IMR-90 (cell line): Measurements from ENCODE around the gene SH3BP4. TPM values are rescaled to one million over a fixed set of nuclear protein-coding genes. Genes with fewer than 3 reads are reported as not detected.

Source experiments
- ATAC-seq: fragments of 200-7000 bp; cut with Tn5 transposase; 2 replicates; pipeline ENCODE4 v1.9.1; 2020; ENCODE audit warnings: low read depth, mild to moderate bottlenecking, moderate library complexity
- BruUV-seq: library from RNA; stranded (reverse); fragments of 400-500 nt; replicated peaks from 2 replicates; lab custom pipeline; 2021; lab: Mats Ljungman, UMichigan
- CTCF ChIA-PET: fragments of 300-600 bp; formaldehyde crosslinking; extraction: SDS; loops from one replicate; lab custom pipeline; 2021; ENCODE audit warnings: antibody characterized with exemption; lab: Yijun Ruan, JAX
- POLR2A ChIA-PET: fragments of 300-600 bp; sonication (Branson Sonifier 250); formaldehyde crosslinking; loops from one replicate; lab custom pipeline; 2022; ENCODE audit warnings: antibody characterized with exemption; ENCODE audit not compliant: unreplicated experiment; lab: Charles Lee
- DNase-seq: peaks from one replicate; pipeline ENCODE4 v3.0.0; 2013
- H2AFZ ChIP-seq: replicated peaks from 2 replicates; pipeline ENCODE3; 2013; ENCODE audit warnings: low read length, mild to moderate bottlenecking; ENCODE audit not compliant: poor library complexity
- H2AK5ac ChIP-seq: 2 replicates; pipeline ENCODE4 v1.6.1; 2013; ENCODE audit warnings: low read depth, low read length, inconsistent platforms
- H2AK9ac ChIP-seq: replicated peaks from 2 replicates; pipeline ENCODE3; 2013; ENCODE audit warnings: mild to moderate bottlenecking, low read depth, low read length, moderate library complexity; ENCODE audit not compliant: poor library complexity
- H2BK120ac ChIP-seq: 2 replicates; pipeline ENCODE4 v1.6.1; 2013; ENCODE audit warnings: low read depth, low read length, inconsistent platforms
- H2BK15ac ChIP-seq: 3 replicates; pipeline ENCODE4 v1.6.1; 2013; ENCODE audit warnings: low read depth, low read length, inconsistent platforms
- H2BK20ac ChIP-seq: 2 replicates; pipeline ENCODE4 v1.6.1; 2013; ENCODE audit warnings: low read depth, mild to moderate bottlenecking, inconsistent platforms, low read length, moderate library complexity
- H2BK5ac ChIP-seq: 2 replicates; pipeline ENCODE4 v1.6.1; 2013; ENCODE audit warnings: mild to moderate bottlenecking, low read depth, low read length, inconsistent platforms; ENCODE audit not compliant: poor library complexity, severe bottlenecking
- H3K14ac ChIP-seq: replicated peaks from 2 replicates; pipeline ENCODE4 v1.6.1; 2013; ENCODE audit warnings: low read depth, low read length, inconsistent platforms
- H3K18ac ChIP-seq: 2 replicates; pipeline ENCODE4 v1.6.1; 2013; ENCODE audit warnings: low read depth, low read length, control low read depth
- H3K23ac ChIP-seq: 2 replicates; pipeline ENCODE4 v1.6.1; 2013; ENCODE audit warnings: low read depth, low read length, inconsistent platforms
- H3K27ac ChIP-seq: 2 replicates; pipeline ENCODE4 v1.5.1; 2013; ENCODE audit warnings: mild to moderate bottlenecking, control low read depth, low read length; ENCODE audit not compliant: insufficient read depth
- H3K27me3 ChIP-seq: 2 replicates; pipeline ENCODE4 v1.6.1; 2013; ENCODE audit warnings: low read length; ENCODE audit not compliant: control insufficient read depth, insufficient read depth
- H3K36me3 ChIP-seq: 2 replicates; pipeline ENCODE4 v1.6.1; 2013; ENCODE audit warnings: low read length, mixed read lengths; ENCODE audit not compliant: control insufficient read depth, insufficient read depth
- H3K4ac ChIP-seq: 2 replicates; pipeline ENCODE4 v1.6.1; 2013; ENCODE audit warnings: low read depth, low read length, inconsistent platforms
- H3K4me1 ChIP-seq: 2 replicates; pipeline ENCODE4 v1.6.1; 2013; ENCODE audit warnings: low read length, mixed read lengths; ENCODE audit not compliant: control insufficient read depth, insufficient read depth
- H3K4me2 ChIP-seq: 2 replicates; pipeline ENCODE4 v1.6.1; 2013; ENCODE audit warnings: low read depth, mild to moderate bottlenecking, control low read depth, low read length, moderate library complexity
- H3K4me3 ChIP-seq: 2 replicates; pipeline ENCODE4 v1.5.1; 2013; ENCODE audit warnings: low read depth, mild to moderate bottlenecking, control low read depth, low read length, moderate library complexity; ENCODE audit not compliant: insufficient read depth
- H3K56ac ChIP-seq: 2 replicates; pipeline ENCODE4 v1.6.1; 2013; ENCODE audit warnings: low read length, inconsistent platforms; ENCODE audit not compliant: insufficient read depth; ENCODE audit errors: extremely low read depth
- H3K79me1 ChIP-seq, 2 experiments: 2 replicates each; pipeline ENCODE4 v1.6.1; 2013; ENCODE audit warnings: low read length in 2 of 2, inconsistent platforms in 1 of 2, low read depth in 1 of 2
- H3K9ac ChIP-seq: 2 replicates; pipeline ENCODE4 v1.6.1; 2013; ENCODE audit warnings: low read depth, low read length, control low read depth
- H3K9me1 ChIP-seq: 2 replicates; pipeline ENCODE4 v1.6.1; 2013; ENCODE audit warnings: low read length, inconsistent platforms; ENCODE audit not compliant: insufficient read depth
- H3K9me3 ChIP-seq: 2 replicates; pipeline ENCODE4 v1.6.1; 2013; ENCODE audit warnings: low read length; ENCODE audit not compliant: control insufficient read depth, insufficient read depth
- H4K20me1 ChIP-seq: 2 replicates; pipeline ENCODE4 v1.6.1; 2013; ENCODE audit warnings: low read length, inconsistent platforms; ENCODE audit not compliant: insufficient read depth
- H4K5ac ChIP-seq: 2 replicates; pipeline ENCODE4 v1.6.1; 2013; ENCODE audit warnings: mild to moderate bottlenecking, low read depth, low read length, control low read depth
- H4K8ac ChIP-seq, 2 experiments: 2 replicates each; pipeline ENCODE4 v1.6.1; 2013; ENCODE audit warnings: low read depth in 2 of 2, low read length in 2 of 2, control low read depth in 1 of 2, inconsistent platforms in 1 of 2
- H4K91ac ChIP-seq: 2 replicates; pipeline ENCODE4 v1.6.1; 2013; ENCODE audit warnings: low read depth, low read length, inconsistent platforms; ENCODE audit not compliant: insufficient read depth
- CHD1 ChIP-seq: IDR thresholded peaks from 2 replicates; pipeline ENCODE4 v1.6.1; 2012; ENCODE audit warnings: low read depth, low read length, improper control_type of control experiment
- MAFK ChIP-seq: IDR thresholded peaks from 2 replicates; pipeline ENCODE4 v1.6.1; 2012; ENCODE audit warnings: low read depth, low read length, improper control_type of control experiment
- NFE2L2 ChIP-seq: fragments of 150-350 bp; IDR thresholded peaks from 2 replicates; pipeline ENCODE4 v1.6.1; 2016; ENCODE audit warnings: low read depth, mild to moderate bottlenecking, low read length
- WGBS, 2 experiments: methylation state at CpG; one replicate each; pipeline versions ENCODE4 v1.1.5 to v1.1.7; 2013; ENCODE audit warnings: missing lambda C conversion rate in 2 of 2; ENCODE audit not compliant: insufficient read length in 1 of 2; ENCODE audit errors: extremely low coverage in 2 of 2; 5-methylcytosine and 5-hydroxymethylcytosine counted together
- dilution Hi-C: fragments of 300-500 bp; cut with HindIII; formaldehyde crosslinking; loops from one replicate; pipeline ENCODE4 v1.14.3; 2018; ENCODE audit warnings: low sequenced_read_pairs; ENCODE audit not compliant: unreplicated experiment
- in situ Hi-C: fragments of 300-500 bp; cut with MboI; formaldehyde crosslinking; loops from 3 replicates; pipeline ENCODE4 v1.14.3; 2019; ENCODE audit warnings: low sequenced_read_pairs, inconsistent platforms, mixed read lengths
- intact Hi-C: fragments of 100-400 bp; cut with micrococcal nuclease; formaldehyde crosslinking; loops from 2 replicates; pipeline ENCODE4 v1.10.0; 2022
- polyA plus RNA-seq, 3 experiments: library from polyadenylated mRNA; depleted of rRNA; stranded (reverse); fragments of >200 nt; gene quantifications; 2 replicates each; pipeline ENCODE4 v1.2.3, GENCODE V29; 2012; ENCODE audit warnings: low replicate concordance in 1 of 3
- total RNA-seq: library from RNA; depleted of rRNA; stranded (reverse); fragments of >200 nt; gene quantifications from 2 replicates; pipeline ENCODE4 v1.2.3, GENCODE V29; 2012

Gene SH3BP4
- total and polyA plus RNA-seq, 2 of the 4 experiments (the other 2 are of a cell fraction) = 104 to 122 TPM

DNA sequence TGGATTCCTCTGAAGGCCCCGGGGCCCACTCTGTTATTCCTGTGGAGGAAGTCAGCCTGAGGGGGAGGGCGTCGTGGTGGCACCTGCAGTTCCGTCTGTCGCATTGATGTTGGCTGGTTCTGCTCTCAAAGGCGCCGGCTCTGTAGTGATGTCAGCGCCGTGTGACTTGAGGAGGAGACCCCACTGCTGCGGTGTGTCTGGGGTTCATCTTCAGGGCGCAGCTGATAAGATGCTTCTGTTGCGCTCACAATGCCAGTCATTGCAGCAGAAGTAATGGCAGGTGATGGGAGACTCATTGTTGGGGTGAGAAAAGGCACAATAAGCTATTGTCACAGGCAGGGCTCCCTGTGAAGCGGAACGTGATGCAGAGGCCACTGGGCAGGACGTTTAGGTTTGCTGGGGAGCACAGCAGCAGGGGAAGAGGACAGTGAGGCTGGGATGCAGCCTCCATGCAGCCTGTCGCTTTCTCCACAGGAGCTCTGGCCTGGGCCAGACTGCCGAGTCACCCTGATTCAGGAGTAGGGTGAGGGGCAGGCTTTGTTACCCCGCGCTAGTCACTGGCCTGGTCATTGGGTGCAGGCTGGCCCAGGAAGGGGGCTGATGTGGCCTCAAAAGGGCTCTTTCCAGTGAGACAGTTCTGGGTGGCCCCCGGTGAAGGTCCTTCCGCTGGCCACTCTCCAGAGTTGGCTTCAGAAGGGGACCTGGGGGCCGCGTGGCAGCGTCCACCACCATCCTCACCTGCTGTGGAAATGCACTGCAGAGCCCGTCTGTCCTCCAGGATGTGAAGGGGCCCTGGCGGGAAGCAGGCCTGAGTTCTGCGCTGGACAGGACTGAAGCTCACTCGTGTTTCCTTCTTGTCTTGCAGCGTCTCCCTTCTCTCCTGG lies 42.9 kb downstream of the SH3BP4 start:
- whole genome bisulfite sequencing, 2 experiments = 90% methylated on average over 9 of the region's 29 CpGs; no CpG with 5 or more reads in 1 of the 2 experiments
- CTCF ChIA-PET = no interaction called here
- Histone ChIP-seq H2AK9ac (peak overlapping the region; percentile 82), H3K9me3 (no peaks in the 10 kb centered on the region), H3K4me3 (no peak overlapping the region), H3K4me1 (peaks cover 66% of the 10 kb centered on the region), H4K20me1 (peaks cover 87% of the 10 kb centered on the region), H2BK20ac (peak overlapping the region; percentile 75), H3K27ac (peak overlapping the region; percentile 84), H3K36me3 (peaks cover 56% of the 10 kb centered on the region), H3K9me1 (peaks cover 69% of the 10 kb centered on the region), H2BK5ac (peak overlapping the region; percentile 88), H2AFZ (peak overlapping the region; percentile 61), H4K5ac (peak overlapping the region; percentile 80), H3K4ac (peak overlapping the region; percentile 98), H3K27me3 (no peaks in the 10 kb centered on the region), H3K4me2 (no peak overlapping the region), H3K23ac (peak overlapping the region; percentile 89), H2BK120ac (peak overlapping the region; percentile 83), H3K18ac (peak overlapping the region; percentile 66), H3K79me1 (peaks cover 6 to 90% of the 10 kb centered on the region in 2 experiments; a peak in 3 of 4 replicates), H3K14ac (peak overlapping the region; percentile 96), H3K56ac (no peak overlapping the region), H4K8ac (peak overlapping the region; percentile 63 to 76), H4K91ac (peak overlapping the region; percentile 84), H2AK5ac (peak overlapping the region; percentile 77), H2BK15ac (peak overlapping the region; percentile 62; the same call in 2 of the 3 replicates), H3K9ac (0 out of 2 replicates have a peak overlapping the region, but pooled peaks have one; percentile 7)
- DNase-seq = no peak
- dilution Hi-C loops (no loop called here), intact Hi-C loops (no loop called here), in situ Hi-C loops (no loop called here)
- TF ChIP-seq CHD1 = no peak
- TF ChIP-seq MAFK = peak; percentile 55
- peak; percentile 92 for TF ChIP-seq NFE2L2
- POLR2A ChIA-PET = no interaction called here
- BruUV-seq = no TSS peak
- ATAC-seq = no peak; the same call in 1 of the 2 replicates
